ENCODE data around the gene TEX48.

DNA sequence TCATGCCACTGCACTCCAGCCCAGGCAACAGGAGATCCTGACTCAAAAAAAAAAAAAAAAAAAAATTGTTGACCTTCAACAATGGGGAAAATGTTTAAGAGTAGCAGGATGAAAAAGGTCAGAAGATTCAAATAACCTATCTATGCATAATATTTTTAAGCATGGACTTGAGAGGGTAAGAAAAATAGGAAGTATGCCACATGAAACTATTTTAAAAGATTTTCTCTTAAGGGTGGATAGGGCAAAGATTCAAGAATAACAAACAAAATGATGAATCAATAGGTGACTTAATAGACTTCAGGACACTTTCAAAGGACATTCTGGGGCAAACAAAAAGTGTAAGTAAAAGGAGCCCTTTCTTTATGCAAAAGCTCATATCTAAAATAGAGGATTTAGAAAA, 3.2 kb downstream of the TEX48 start:
- TF ChIP-seq, protein P1, sequence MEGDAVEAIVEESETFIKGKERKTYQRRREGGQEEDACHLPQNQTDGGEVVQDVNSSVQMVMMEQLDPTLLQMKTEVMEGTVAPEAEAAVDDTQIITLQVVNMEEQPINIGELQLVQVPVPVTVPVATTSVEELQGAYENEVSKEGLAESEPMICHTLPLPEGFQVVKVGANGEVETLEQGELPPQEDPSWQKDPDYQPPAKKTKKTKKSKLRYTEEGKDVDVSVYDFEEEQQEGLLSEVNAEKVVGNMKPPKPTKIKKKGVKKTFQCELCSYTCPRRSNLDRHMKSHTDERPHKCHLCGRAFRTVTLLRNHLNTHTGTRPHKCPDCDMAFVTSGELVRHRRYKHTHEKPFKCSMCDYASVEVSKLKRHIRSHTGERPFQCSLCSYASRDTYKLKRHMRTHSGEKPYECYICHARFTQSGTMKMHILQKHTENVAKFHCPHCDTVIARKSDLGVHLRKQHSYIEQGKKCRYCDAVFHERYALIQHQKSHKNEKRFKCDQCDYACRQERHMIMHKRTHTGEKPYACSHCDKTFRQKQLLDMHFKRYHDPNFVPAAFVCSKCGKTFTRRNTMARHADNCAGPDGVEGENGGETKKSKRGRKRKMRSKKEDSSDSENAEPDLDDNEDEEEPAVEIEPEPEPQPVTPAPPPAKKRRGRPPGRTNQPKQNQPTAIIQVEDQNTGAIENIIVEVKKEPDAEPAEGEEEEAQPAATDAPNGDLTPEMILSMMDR (IDR thresholded peaks at IDR 0.05): no peak
- TF ChIP-seq EZH2phosphoT487 (IDR thresholded peaks at IDR 0.05): no peak
